Activated CD4-positive, CD25-positive, alpha-beta regulatory T cell treated with anti-CD3 and anti-CD28 coated beads, Interleukin-2, amount 50 U/mL, for 72 hours (primary cell): ENCODE data around the gene HDAC1.
"Not testable (repeated sequence)": the region's sequence is repeated elsewhere in the genome, so short reads cannot be mapped to it uniquely, and the experiment has no call there.

Experiments
- DNase-seq: peaks from one replicate; pipeline ENCODE4 v3.0.0; 2021

Gene HDAC1

GRCh38 chr1:32274646-32275340 is 17.1 kb upstream of the HDAC1 start:
- no peak for DNase-seq

GRCh38 chr1:32275424-32275823 is 16.5 kb upstream of the HDAC1 start:
- no peak for DNase-seq

GRCh38 chr1:32276032-32276782 is 15.7 kb upstream of the HDAC1 start:
- no peak for DNase-seq

- not testable (repeated sequence) for DNase-seq
Measured at GRCh38 chr1:32284777-32285176, 7.1 kb upstream of the HDAC1 start.

GRCh38 chr1:32285658-32286057 is 6.2 kb upstream of the HDAC1 start:
- no peak for DNase-seq

- DNase-seq = no peak
Measured at GRCh38 chr1:32286763-32287162, 5.1 kb upstream of the HDAC1 start.

- no peak for DNase-seq
Measured at GRCh38 chr1:32289256-32289655, 2.6 kb upstream of the HDAC1 start.

- DNase-seq = no peak
Measured at GRCh38 chr1:32291145-32291707, 657 bp upstream of the HDAC1 start.

GRCh38 chr1:32298211-32298610 is 6.3 kb downstream of the HDAC1 start:
- DNase-seq = not testable (repeated sequence)

- DNase-seq = no peak
Measured at GRCh38 chr1:32299327-32299726, 7.4 kb downstream of the HDAC1 start.

- no peak for DNase-seq
Measured at GRCh38 chr1:32303358-32303757, 11.5 kb downstream of the HDAC1 start.

- DNase-seq = no peak
Measured at GRCh38 chr1:32303997-32304622, 12.2 kb downstream of the HDAC1 start.

- no peak for DNase-seq
Measured at GRCh38 chr1:32305310-32305709, 13.4 kb downstream of the HDAC1 start.

- DNase-seq = no peak
Measured at GRCh38 chr1:32307324-32307723, 15.4 kb downstream of the HDAC1 start.

GRCh38 chr1:32309960-32310359 is 18.1 kb downstream of the HDAC1 start:
- DNase-seq = no peak

- DNase-seq = no peak
Measured at GRCh38 chr1:32311709-32312393, 20.0 kb downstream of the HDAC1 start.

- no peak for DNase-seq
Measured at GRCh38 chr1:32316903-32317277, 25.0 kb downstream of the HDAC1 start.

GRCh38 chr1:32318127-32318869 is 26.4 kb downstream of the HDAC1 start:
- no peak for DNase-seq

GRCh38 chr1:32321712-32322291 is 29.9 kb downstream of the HDAC1 start:
- no peak for DNase-seq

- no peak for DNase-seq
Measured at GRCh38 chr1:32327204-32327603, 35.3 kb downstream of the HDAC1 start.

- DNase-seq = no peak
Measured at GRCh38 chr1:32329931-32330466, 38.1 kb downstream of the HDAC1 start.
